ENCODE measurements around the gene RAC3.

- no peak for TF ChIP-seq POLR2A (IDR thresholded peaks at IDR 0.05)
- TF ChIP-seq CTCF (IDR thresholded peaks at IDR 0.05), result no peak
Observed at GRCh38 chr17:82005701-82006348, 25.7 kb upstream of the RAC3 start.

All from transverse colon (tissue), 3 donors.